SK-N-SH (cell line): ENCODE measurements around the gene MB. TPM values are rescaled to one million over a fixed set of nuclear protein-coding genes. Genes with fewer than 3 reads are reported as not detected.

Source experiments
- CTCF ChIA-PET: fragments of 300-600, 350-600 bp; formaldehyde crosslinking; extraction: SDS; loops from one replicate; lab custom pipeline; 2021; lab: Yijun Ruan, JAX
- POLR2A ChIA-PET: fragments of 350-600 bp; sonication (Branson Sonifier 250); formaldehyde crosslinking; extraction: SDS; loops from one replicate; lab custom pipeline; 2020; ENCODE audit warnings: antibody characterized with exemption, inconsistent platforms; lab: Yijun Ruan, JAX
- DNase-seq: peaks from one replicate; pipeline ENCODE4 v3.0.0; 2012
- H2AFZ ChIP-seq: fragments of 200-600 bp; sonication (generic); 2 replicates; pipeline ENCODE4 v1.8.1; 2016; ENCODE audit warnings: antibody characterized with exemption, mild to moderate bottlenecking, low read depth
- H3F3A ChIP-seq: fragments of 200-600 bp; sonication (generic); replicated peaks from 2 replicates; pipeline ENCODE3; 2016; ENCODE audit warnings: antibody characterized with exemption, mild to moderate bottlenecking; ENCODE audit not compliant: insufficient read depth
- H3K27ac ChIP-seq, 2 experiments: fragments of 200-500 bp in 1 of 2; fragments of 200-600 bp in 1 of 2; sonication (Bioruptor generic) in 1 of 2; sonication (generic), shearing (Covaris generic) in 1 of 2; 2 replicates each; pipeline versions ENCODE4 v1.5.1 to v1.6.1; 2014 to 2016; ENCODE audit warnings: low read depth in 2 of 2, inconsistent platforms in 1 of 2, low read length in 1 of 2, mild to moderate bottlenecking in 1 of 2, mixed read lengths in 1 of 2
- H3K27me3 ChIP-seq: fragments of 200-600 bp; sonication (generic), shearing (Covaris generic); 2 replicates; pipeline ENCODE4 v1.6.1; 2016; ENCODE audit warnings: mixed run types; ENCODE audit not compliant: insufficient read depth
- H3K36me3 ChIP-seq, 2 experiments: fragments of 200-500 bp in 1 of 2; fragments of 200-600 bp in 1 of 2; sonication (Bioruptor generic) in 1 of 2; sonication (generic) in 1 of 2; replicated peaks in 1 of 2; 2 replicates each; pipeline versions ENCODE3 to v1.5.1; 2014 to 2016; ENCODE audit warnings: low read length in 1 of 2, mild to moderate bottlenecking in 1 of 2; ENCODE audit not compliant: insufficient read depth in 2 of 2, control insufficient read depth in 1 of 2
- H3K4me1 ChIP-seq, 2 experiments: fragments of 200-500 bp in 1 of 2; fragments of 200-600 bp in 1 of 2; sonication (Bioruptor generic) in 1 of 2; sonication (generic), shearing (Covaris generic) in 1 of 2; 2 replicates each; pipeline versions ENCODE4 v1.5.1 to v1.6.1; 2014 to 2016; ENCODE audit warnings: low read depth in 1 of 2, low read length in 1 of 2, mixed run types in 1 of 2; ENCODE audit not compliant: insufficient read depth in 2 of 2, control insufficient read depth in 1 of 2
- H3K4me2 ChIP-seq: fragments of 200-600 bp; sonication (generic), shearing (Covaris generic); 2 replicates; pipeline ENCODE4 v1.6.1; 2017; ENCODE audit warnings: mixed run types
- H3K4me3 ChIP-seq, 2 experiments: fragments of 200-500 bp in 1 of 2; fragments of 200-600 bp in 1 of 2; sonication (Bioruptor generic) in 1 of 2; sonication (generic), shearing (Covaris generic) in 1 of 2; 2 replicates each; pipeline versions ENCODE4 v1.5.1 to v1.8.1; 2014 to 2016; ENCODE audit warnings: low read depth in 2 of 2, inconsistent platforms in 1 of 2, low read length in 1 of 2, mild to moderate bottlenecking in 1 of 2, mixed read lengths in 1 of 2, moderate library complexity in 1 of 2
- H3K79me2 ChIP-seq: fragments of 200-600 bp; sonication (generic); 2 replicates; pipeline ENCODE4 v1.8.1; 2017; ENCODE audit warnings: mild to moderate bottlenecking; ENCODE audit not compliant: insufficient read depth
- H3K9ac ChIP-seq: fragments of 200-600 bp; sonication (generic); 2 replicates; pipeline ENCODE4 v1.6.1; 2017; ENCODE audit warnings: mixed run types
- H3K9me2 ChIP-seq: fragments of 200-600 bp; sonication (generic); 2 replicates; pipeline ENCODE4 v1.6.1; 2017; ENCODE audit warnings: mixed run types
- H3K9me3 ChIP-seq: fragments of 200-600 bp; sonication (generic); 2 replicates; pipeline ENCODE4 v1.6.1; 2017; ENCODE audit warnings: mixed run types, mild to moderate bottlenecking, moderate library complexity
- H4K20me1 ChIP-seq: fragments of 200-600 bp; sonication (generic); 2 replicates; pipeline ENCODE4 v1.6.1; 2017; ENCODE audit warnings: mild to moderate bottlenecking, mixed run types; ENCODE audit not compliant: insufficient read depth
- CHD2 ChIP-seq: fragments of 150-350 bp; IDR thresholded peaks from 2 replicates; pipeline ENCODE4 v1.6.1; 2018; ENCODE audit warnings: low read length; ENCODE audit not compliant: partially characterized antibody
- EP300 ChIP-seq, 2 experiments: IDR thresholded peaks; 2 replicates each; pipeline versions ENCODE4 v1.4.0 to v1.6.1; 2012; ENCODE audit warnings: borderline replicate concordance in 1 of 2, low read depth in 1 of 2, low read length in 1 of 2
- EZH2phosphoT487 ChIP-seq: fragments of 200-600 bp; sonication (generic); IDR thresholded peaks from 2 replicates; pipeline ENCODE4 v1.6.1; 2017; ENCODE audit warnings: low read depth, mixed run types, mild to moderate bottlenecking, antibody characterized with exemption, moderate library complexity, borderline replicate concordance
- FOXJ3 ChIP-seq: sonication (generic); formaldehyde crosslinking; IDR thresholded peaks from 2 replicates; pipeline ENCODE4 v1.5.1; 2020; ENCODE audit warnings: mild to moderate bottlenecking, missing genetic modification reagents
- NRF1 ChIP-seq: IDR thresholded peaks from 2 replicates; pipeline ENCODE4 v1.6.1; 2012; ENCODE audit warnings: low read depth, mild to moderate bottlenecking, low read length
- POLR2AphosphoS5 ChIP-seq: IDR thresholded peaks from 2 replicates; pipeline ENCODE4 v1.6.1; 2012; ENCODE audit warnings: low read depth, low read length
- REST ChIP-seq: IDR thresholded peaks from 2 replicates; pipeline ENCODE4 v1.6.1; 2012; ENCODE audit warnings: mild to moderate bottlenecking, low read depth, low read length, moderate library complexity
- RFX5 ChIP-seq: IDR thresholded peaks from 2 replicates; pipeline ENCODE4 v1.6.1; 2012; ENCODE audit warnings: mild to moderate bottlenecking, improper control_type of control experiment, low read length
- SIN3A ChIP-seq: IDR thresholded peaks from 2 replicates; pipeline ENCODE4 v1.6.1; 2012; ENCODE audit warnings: low read depth, mild to moderate bottlenecking, low read length, moderate library complexity, borderline replicate concordance
- SMC3 ChIP-seq: IDR thresholded peaks from 2 replicates; pipeline ENCODE4 v1.6.1; 2012; ENCODE audit warnings: low read depth, low read length, improper control_type of control experiment
- TEAD4 ChIP-seq: IDR thresholded peaks from 2 replicates; pipeline ENCODE4 v1.4.0; 2012; ENCODE audit warnings: mild to moderate bottlenecking, borderline replicate concordance; ENCODE audit not compliant: insufficient read depth
- YY1 ChIP-seq: IDR thresholded peaks from 2 replicates; pipeline ENCODE4 v1.4.0; 2012; ENCODE audit warnings: low read depth, mild to moderate bottlenecking
- WGBS: methylation state at CpG from one replicate; pipeline ENCODE4 v1.1.6; 2017; ENCODE audit warnings: low lambda C conversion rate; 5-methylcytosine and 5-hydroxymethylcytosine counted together
- polyA plus RNA-seq, 3 experiments: library from polyadenylated mRNA; depleted of rRNA; stranded (reverse); fragments of >200 nt; gene quantifications; 2 replicates each; pipeline ENCODE4 v1.2.3, GENCODE V29; 2012
- TF ChIP-seq, protein P1 (sequence below): IDR thresholded peaks from 2 replicates; pipeline ENCODE4 v1.4.0; 2012; ENCODE audit warnings: low read depth, borderline replicate concordance

MB gene
- polyA plus RNA-seq, 1 of the 3 experiments (the other 2 are of a cell fraction) = 0.95 TPM

DNA sequence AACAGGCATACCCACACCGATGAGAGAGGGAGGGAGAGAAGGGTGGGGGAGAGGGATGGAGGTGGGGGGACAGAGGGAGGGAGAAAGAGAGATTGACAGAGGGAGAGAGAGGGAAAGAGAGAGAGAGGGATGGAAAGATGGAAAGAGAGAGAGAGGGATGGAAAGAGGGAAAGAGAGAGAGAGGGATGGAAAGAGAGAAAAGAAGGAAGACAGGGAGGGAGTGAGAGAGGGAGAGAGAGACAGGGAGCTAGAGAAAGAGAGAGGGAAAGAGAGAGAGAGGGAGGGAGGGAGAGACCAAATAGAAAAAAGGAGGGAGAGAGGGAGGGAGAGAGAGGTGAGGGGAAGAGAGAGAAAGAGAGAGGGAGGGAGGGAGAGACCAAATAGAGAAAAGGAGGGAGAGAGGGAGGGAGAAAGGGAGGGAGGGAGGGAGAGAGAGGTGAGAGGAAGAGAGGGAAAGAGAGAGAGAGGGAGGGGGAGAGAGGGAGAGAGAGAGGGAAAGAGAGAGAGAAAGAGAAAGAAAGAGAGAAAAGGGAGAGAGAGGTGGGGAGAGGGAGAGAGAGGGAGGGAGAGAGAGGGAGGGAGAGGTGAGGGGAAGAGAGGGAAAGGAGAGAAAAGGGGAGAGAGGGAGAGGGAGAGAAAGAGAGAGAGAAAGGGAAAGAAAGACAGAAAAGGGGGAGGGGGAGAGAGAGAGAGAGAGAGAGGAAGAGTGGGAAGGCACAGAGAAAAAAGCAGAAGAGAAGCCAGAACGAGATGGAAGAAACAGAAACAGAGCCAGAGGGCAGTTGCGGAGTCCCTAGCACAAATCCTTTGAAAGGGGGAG lies 23.8 kb downstream of the MB start:
- Histone ChIP-seq H3K4me2 (no peak overlapping the region), H4K20me1 (no peaks in the 10 kb centered on the region), H3K36me3 (no peaks in the 10 kb centered on the region), H3K4me3 (no peak overlapping the region), H3K79me2 (no peaks in the 10 kb centered on the region), H3K9ac (no peak overlapping the region), H3K27me3 (no peaks in the 10 kb centered on the region), H3K9me2 (no peaks in the 10 kb centered on the region), H2AFZ (no peak overlapping the region), H3K4me1 (peaks cover 4 to 27% of the 10 kb centered on the region in 2 experiments; a peak in 2 of 4 replicates), H3K9me3 (no peaks in the 10 kb centered on the region), H3K27ac (no peak overlapping the region), H3F3A (peaks cover 10% of the 10 kb centered on the region)
- POLR2A ChIA-PET = no interaction called here
- TF ChIP-seq RFX5 = no peak
- TF ChIP-seq TEAD4 = no peak
- no peak for TF ChIP-seq EP300 (IDR thresholded peaks at IDR 0.05; ENCODE audit: borderline replicate concordance in 1 of 2, low read depth in 1 of 2, low read length in 1 of 2)
- TF ChIP-seq CHD2 = no peak
- TF ChIP-seq, protein P1, sequence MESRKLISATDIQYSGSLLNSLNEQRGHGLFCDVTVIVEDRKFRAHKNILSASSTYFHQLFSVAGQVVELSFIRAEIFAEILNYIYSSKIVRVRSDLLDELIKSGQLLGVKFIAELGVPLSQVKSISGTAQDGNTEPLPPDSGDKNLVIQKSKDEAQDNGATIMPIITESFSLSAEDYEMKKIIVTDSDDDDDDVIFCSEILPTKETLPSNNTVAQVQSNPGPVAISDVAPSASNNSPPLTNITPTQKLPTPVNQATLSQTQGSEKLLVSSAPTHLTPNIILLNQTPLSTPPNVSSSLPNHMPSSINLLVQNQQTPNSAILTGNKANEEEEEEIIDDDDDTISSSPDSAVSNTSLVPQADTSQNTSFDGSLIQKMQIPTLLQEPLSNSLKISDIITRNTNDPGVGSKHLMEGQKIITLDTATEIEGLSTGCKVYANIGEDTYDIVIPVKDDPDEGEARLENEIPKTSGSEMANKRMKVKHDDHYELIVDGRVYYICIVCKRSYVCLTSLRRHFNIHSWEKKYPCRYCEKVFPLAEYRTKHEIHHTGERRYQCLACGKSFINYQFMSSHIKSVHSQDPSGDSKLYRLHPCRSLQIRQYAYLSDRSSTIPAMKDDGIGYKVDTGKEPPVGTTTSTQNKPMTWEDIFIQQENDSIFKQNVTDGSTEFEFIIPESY = no peak
- TF ChIP-seq FOXJ3 = no peak
- TF ChIP-seq NRF1 = no peak
- no peak for TF ChIP-seq POLR2AphosphoS5
- TF ChIP-seq REST = no peak
- TF ChIP-seq SIN3A = no peak
- no peak for TF ChIP-seq EZH2phosphoT487
- no peak for TF ChIP-seq YY1
- no peak for TF ChIP-seq SMC3
- CTCF ChIA-PET = interaction anchor here (1.0 to 3.4 kb wide), 2 partner anchors 10 to 162 kb away, joined by 5 to 13 read pairs; no protein-coding TSS in a partner anchor
- DNase-seq = no peak
- 70% methylated on average over 3 of the region's 3 CpGs for WGBS
